Osteoblast (primary cell): ENCODE measurements around the gene NEK4. TPM values are rescaled to one million over a fixed set of nuclear protein-coding genes. Genes with fewer than 3 reads are reported as not detected.

ENCODE experiments used
- DNase-seq: peaks from one replicate; pipeline ENCODE4 v3.0.0; 2011; ENCODE audit warnings: low spot score, mixed read lengths; ENCODE audit not compliant: insufficient read length; ENCODE audit errors: missing footprints
- H2AFZ ChIP-seq: 2 replicates; pipeline ENCODE4 v1.6.0; 2011; ENCODE audit warnings: mild to moderate bottlenecking, low read length
- H3K27ac ChIP-seq: 2 replicates; pipeline ENCODE4 v1.5.1; 2011; ENCODE audit warnings: mild to moderate bottlenecking, low read depth, low read length, moderate library complexity
- H3K27me3 ChIP-seq: 2 replicates; pipeline ENCODE4 v1.6.0; 2012; ENCODE audit warnings: mild to moderate bottlenecking, control low read depth, inconsistent platforms, low read length, moderate library complexity; ENCODE audit not compliant: insufficient read depth
- H3K36me3 ChIP-seq: 2 replicates; pipeline ENCODE4 v1.5.1; 2011; ENCODE audit warnings: mild to moderate bottlenecking, low read length, control low read depth, moderate library complexity; ENCODE audit not compliant: insufficient read depth
- H3K4me1 ChIP-seq: 2 replicates; pipeline ENCODE4 v1.5.1; 2011; ENCODE audit warnings: mild to moderate bottlenecking, low read length, control low read depth, moderate library complexity; ENCODE audit not compliant: insufficient read depth
- H3K4me2 ChIP-seq: 2 replicates; pipeline ENCODE4 v1.6.0; 2011; ENCODE audit warnings: mild to moderate bottlenecking, low read length; ENCODE audit not compliant: insufficient read depth
- H3K4me3 ChIP-seq: fragments of 200-600 bp; sonication (generic); 3 replicates; pipeline ENCODE4 v1.5.1; 2012; ENCODE audit warnings: mild to moderate bottlenecking, low read length, inconsistent platforms; ENCODE audit not compliant: insufficient read depth
- H3K79me2 ChIP-seq: 2 replicates; pipeline ENCODE4 v1.6.0; 2012; ENCODE audit warnings: mild to moderate bottlenecking, low read length, control low read depth, inconsistent platforms; ENCODE audit not compliant: insufficient read depth
- H3K9me3 ChIP-seq: 2 replicates; pipeline ENCODE4 v1.5.1; 2011; ENCODE audit warnings: low read depth, low read length, control low read depth
- H4K20me1 ChIP-seq: 2 replicates; pipeline ENCODE4 v1.6.0; 2012; ENCODE audit warnings: mild to moderate bottlenecking, low read length, control low read depth; ENCODE audit not compliant: insufficient read depth
- total RNA-seq: library from RNA; depleted of rRNA; stranded (reverse); fragments of >200 nt; gene quantifications from 2 replicates; pipeline ENCODE4 v1.2.3, GENCODE V29; 2012
- TF ChIP-seq, protein P1 (sequence below): IDR thresholded peaks from 2 replicates; pipeline ENCODE4 v1.5.1; 2011; ENCODE audit warnings: mild to moderate bottlenecking, low read depth, low read length, moderate library complexity; ENCODE audit errors: extremely low read depth

The NEK4 gene
- total RNA-seq, 1 donor = 24.6 TPM

DNA sequence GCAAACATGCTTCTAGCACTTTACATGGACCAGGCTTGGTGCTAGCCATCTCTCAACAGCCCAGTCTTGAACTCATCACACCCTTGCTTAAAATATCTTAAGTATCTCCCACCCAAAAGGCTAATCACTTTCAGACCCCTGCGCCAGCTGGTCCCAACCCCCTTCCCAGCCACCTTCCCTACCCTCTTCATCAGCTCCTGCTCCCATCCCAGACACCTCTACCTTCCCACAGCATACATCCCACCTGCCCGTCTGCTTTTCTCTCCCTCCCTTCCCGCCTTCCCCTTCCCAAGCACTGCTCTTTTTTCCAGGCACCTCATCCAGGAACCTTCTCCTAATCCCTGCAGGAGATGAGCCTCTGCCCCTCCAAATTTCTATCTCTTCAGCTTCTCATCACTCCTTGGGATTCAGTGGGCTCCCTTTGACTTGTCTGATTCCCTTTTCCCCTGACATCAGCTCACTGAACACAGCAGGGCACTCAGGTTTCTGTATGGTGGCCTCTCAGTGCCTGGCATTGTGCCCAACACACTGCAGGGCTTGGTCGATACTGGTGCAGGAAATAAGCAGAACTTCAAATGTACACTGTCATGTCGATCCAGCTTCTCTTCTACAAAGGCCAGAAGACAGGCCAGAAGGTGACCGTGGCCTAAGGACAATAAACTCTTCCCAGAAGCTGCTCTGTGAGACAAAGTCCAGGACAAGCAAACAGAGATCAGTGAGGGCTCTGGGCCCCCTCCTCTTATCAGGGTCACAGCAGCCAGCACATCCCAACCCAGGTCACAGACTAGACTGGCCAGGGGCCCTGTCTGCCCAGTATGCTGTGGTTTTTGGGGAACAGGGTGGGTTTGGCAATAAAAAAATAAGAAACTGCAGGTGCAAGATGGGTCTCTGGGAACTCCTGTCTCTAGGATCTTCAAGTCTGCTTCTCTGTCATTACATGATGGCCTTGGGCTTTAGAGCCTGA lies 4.4 kb upstream of the NEK4 start:
- Histone ChIP-seq H3K4me2 (no peak overlapping the region), H3K9me3 (no peaks in the 10 kb centered on the region), H2AFZ (no peak overlapping the region), H3K27ac (no peak overlapping the region), H3K79me2 (peaks cover 4% of the 10 kb centered on the region), H3K4me3 (no peak overlapping the region), H3K4me1 (no peaks in the 10 kb centered on the region), H3K27me3 (peaks cover 7% of the 10 kb centered on the region), H3K36me3 (no peaks in the 10 kb centered on the region), H4K20me1 (no peaks in the 10 kb centered on the region)
- TF ChIP-seq, protein P1, sequence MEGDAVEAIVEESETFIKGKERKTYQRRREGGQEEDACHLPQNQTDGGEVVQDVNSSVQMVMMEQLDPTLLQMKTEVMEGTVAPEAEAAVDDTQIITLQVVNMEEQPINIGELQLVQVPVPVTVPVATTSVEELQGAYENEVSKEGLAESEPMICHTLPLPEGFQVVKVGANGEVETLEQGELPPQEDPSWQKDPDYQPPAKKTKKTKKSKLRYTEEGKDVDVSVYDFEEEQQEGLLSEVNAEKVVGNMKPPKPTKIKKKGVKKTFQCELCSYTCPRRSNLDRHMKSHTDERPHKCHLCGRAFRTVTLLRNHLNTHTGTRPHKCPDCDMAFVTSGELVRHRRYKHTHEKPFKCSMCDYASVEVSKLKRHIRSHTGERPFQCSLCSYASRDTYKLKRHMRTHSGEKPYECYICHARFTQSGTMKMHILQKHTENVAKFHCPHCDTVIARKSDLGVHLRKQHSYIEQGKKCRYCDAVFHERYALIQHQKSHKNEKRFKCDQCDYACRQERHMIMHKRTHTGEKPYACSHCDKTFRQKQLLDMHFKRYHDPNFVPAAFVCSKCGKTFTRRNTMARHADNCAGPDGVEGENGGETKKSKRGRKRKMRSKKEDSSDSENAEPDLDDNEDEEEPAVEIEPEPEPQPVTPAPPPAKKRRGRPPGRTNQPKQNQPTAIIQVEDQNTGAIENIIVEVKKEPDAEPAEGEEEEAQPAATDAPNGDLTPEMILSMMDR = no peak
- DNase-seq = no peak

DNA sequence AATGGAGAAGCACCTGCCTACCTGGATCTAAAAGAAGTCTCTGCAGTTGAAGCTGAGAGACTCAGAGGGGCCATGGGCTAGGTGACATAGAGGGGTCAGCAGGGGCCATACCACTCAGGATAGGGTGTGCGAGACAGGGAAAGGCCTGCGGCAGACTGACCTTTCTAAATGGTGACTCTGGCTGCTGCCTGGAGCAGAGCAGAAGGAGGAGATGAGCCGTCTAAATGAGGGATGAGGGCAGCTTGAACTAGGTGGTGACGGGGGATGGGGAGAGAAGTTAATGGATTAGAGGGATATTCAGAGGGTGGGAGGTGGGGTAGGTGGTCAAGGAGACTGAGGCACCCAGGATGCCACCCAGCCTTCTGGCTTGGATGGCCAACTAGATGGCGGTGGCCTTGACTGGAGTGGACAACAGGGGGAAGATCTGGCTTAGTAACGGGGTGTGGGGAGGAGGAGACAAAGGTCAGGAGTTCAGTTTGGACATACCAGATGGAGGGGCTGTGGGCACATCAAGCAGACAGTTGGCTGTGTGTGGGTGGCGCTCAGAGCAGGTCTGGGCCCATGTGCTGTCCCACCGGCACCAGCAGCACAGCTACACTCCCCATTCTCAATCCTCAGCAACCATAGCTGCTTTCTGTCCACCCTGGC lies 3.5 kb upstream of the NEK4 start:
- TF ChIP-seq, protein P1 = no peak
- peaks cover 9% of the 10 kb centered on the region for H3K4me1 ChIP-seq
- H3K27me3 ChIP-seq = no peaks in the 10 kb centered on the region
- H3K4me2 ChIP-seq = no peak overlapping the region
- H4K20me1 ChIP-seq = no peaks in the 10 kb centered on the region
- H3K27ac ChIP-seq = no peak overlapping the region
- peaks cover 14% of the 10 kb centered on the region for H3K79me2 ChIP-seq
- H2AFZ ChIP-seq = no peak overlapping the region
- no peak for DNase-seq
- H3K9me3 ChIP-seq = no peaks in the 10 kb centered on the region
- no peaks in the 10 kb centered on the region for H3K36me3 ChIP-seq
- H3K4me3 ChIP-seq = no peak overlapping the region

DNA sequence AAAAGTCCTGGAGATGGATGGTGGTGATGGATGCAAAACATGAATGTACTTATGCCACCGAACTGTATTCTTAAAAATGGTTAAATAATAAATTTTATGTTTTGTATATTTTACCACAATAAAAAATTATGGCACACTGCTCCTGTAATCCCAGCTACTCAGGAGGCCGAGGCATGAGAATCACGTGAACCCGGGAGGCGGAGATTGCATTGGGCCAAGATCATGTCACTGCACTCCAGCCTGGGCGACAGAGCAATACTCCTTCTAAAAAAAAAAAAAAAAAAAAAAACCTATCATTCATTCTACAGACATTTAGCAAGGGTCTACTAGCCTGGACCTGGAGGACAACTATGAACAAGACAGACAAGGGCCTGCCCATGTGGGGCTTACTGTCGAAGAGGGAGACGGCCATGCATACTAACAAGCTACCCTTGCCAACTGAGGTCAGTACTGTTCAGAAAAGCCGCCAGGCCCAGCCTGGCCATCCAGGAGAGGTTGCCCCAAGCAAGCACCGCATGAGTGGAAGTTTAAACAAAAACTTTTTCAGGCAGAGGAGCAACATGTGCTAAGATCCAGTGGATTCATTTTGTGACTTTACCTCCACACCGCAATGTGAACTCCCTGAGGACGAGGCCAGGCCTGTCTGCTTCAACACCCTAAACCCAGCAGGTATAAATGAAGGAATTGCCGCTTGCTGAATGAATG lies 2.8 kb upstream of the NEK4 start:
- no peak overlapping the region for H2AFZ ChIP-seq

More for the DNA sequence above, 2.8 kb upstream of the NEK4 start:
- H3K36me3 ChIP-seq = no peaks in the 10 kb centered on the region
- peaks cover 9% of the 10 kb centered on the region for H3K4me1 ChIP-seq
- no peak overlapping the region for H3K27ac ChIP-seq
- TF ChIP-seq, protein P1 = no peak
- DNase-seq = no peak
- no peaks in the 10 kb centered on the region for H3K9me3 ChIP-seq
- H3K4me2 ChIP-seq = no peak overlapping the region
- no peak overlapping the region for H3K4me3 ChIP-seq
- peaks cover 15% of the 10 kb centered on the region for H3K79me2 ChIP-seq
- no peaks in the 10 kb centered on the region for H4K20me1 ChIP-seq
- H3K27me3 ChIP-seq = no peaks in the 10 kb centered on the region
